DOHH2 (cell line): Measurements from ENCODE around the gene CHKB.

Experiments used
- H3F3A ChIP-seq: fragments of 200-600 bp; sonication (generic), shearing (Covaris generic); 2 replicates; pipeline ENCODE4 v1.6.0; 2016; ENCODE audit warnings: antibody characterized with exemption, mild to moderate bottlenecking; ENCODE audit not compliant: control insufficient read depth, insufficient read depth
- H3K27ac ChIP-seq: fragments of 200-600 bp; sonication (generic); 2 replicates; pipeline ENCODE4 v1.5.1; 2014; ENCODE audit warnings: low read depth, mild to moderate bottlenecking, low read length, moderate library complexity
- H3K27me3 ChIP-seq: fragments of 200-600 bp; sonication (generic); 2 replicates; pipeline ENCODE4 v1.6.1; 2014; ENCODE audit warnings: mild to moderate bottlenecking, low read length, mixed read lengths; ENCODE audit not compliant: control insufficient read depth
- H3K36me3 ChIP-seq: fragments of 200-600 bp; sonication (generic); 2 replicates; pipeline ENCODE4 v1.6.1; 2014; ENCODE audit warnings: mild to moderate bottlenecking, low read length, moderate library complexity, mixed read lengths; ENCODE audit not compliant: control insufficient read depth
- H3K4me1 ChIP-seq: fragments of 200-600 bp; sonication (generic); 2 replicates; pipeline ENCODE4 v1.6.1; 2014; ENCODE audit warnings: mild to moderate bottlenecking, low read length, mixed read lengths; ENCODE audit not compliant: control insufficient read depth
- H3K4me2 ChIP-seq: fragments of 200-600 bp; sonication (generic); 2 replicates; pipeline ENCODE4 v1.6.0; 2014; ENCODE audit warnings: mild to moderate bottlenecking, low read length, moderate library complexity
- H3K4me3 ChIP-seq: fragments of 200-600 bp; sonication (generic); 2 replicates; pipeline ENCODE4 v1.5.1; 2014; ENCODE audit warnings: mild to moderate bottlenecking, low read length, mixed read lengths
- H3K79me2 ChIP-seq: fragments of 200-600 bp; sonication (generic); 2 replicates; pipeline ENCODE4 v1.6.1; 2014; ENCODE audit warnings: mild to moderate bottlenecking, low read length, mixed read lengths; ENCODE audit not compliant: control insufficient read depth
- H3K9me2 ChIP-seq: fragments of 200-600 bp; sonication (generic); replicated peaks from 2 replicates; pipeline ENCODE4 v1.6.1; 2014; ENCODE audit warnings: mild to moderate bottlenecking, low read length, mixed read lengths; ENCODE audit not compliant: control insufficient read depth
- H3K9me3 ChIP-seq: fragments of 200-600 bp; sonication (generic); 2 replicates; pipeline ENCODE4 v1.6.1; 2014; ENCODE audit warnings: antibody characterized with exemption, low read length, mixed read lengths; ENCODE audit not compliant: control insufficient read depth, insufficient read depth
- H4K20me1 ChIP-seq: fragments of 200-600 bp; sonication (generic); 2 replicates; pipeline ENCODE4 v1.6.0; 2014; ENCODE audit warnings: low read depth, mild to moderate bottlenecking, antibody characterized with exemption, low read length, moderate library complexity; ENCODE audit not compliant: control insufficient read depth, insufficient read depth
- EZH2phosphoT487 ChIP-seq: fragments of 200-600 bp; sonication (generic); IDR thresholded peaks from 2 replicates; pipeline ENCODE4 v1.6.1; 2017; ENCODE audit warnings: borderline replicate concordance, mild to moderate bottlenecking, antibody characterized with exemption, low read length, moderate library complexity, mixed read lengths
- TF ChIP-seq, protein P1 (sequence below): fragments of 200-600 bp; sonication (generic); IDR thresholded peaks from one replicate; pipeline ENCODE4 v1.5.1; 2014; ENCODE audit warnings: antibody characterized with exemption, mild to moderate bottlenecking, low read depth, low read length; ENCODE audit not compliant: poor library complexity, severe bottlenecking

CHKB gene

DNA sequence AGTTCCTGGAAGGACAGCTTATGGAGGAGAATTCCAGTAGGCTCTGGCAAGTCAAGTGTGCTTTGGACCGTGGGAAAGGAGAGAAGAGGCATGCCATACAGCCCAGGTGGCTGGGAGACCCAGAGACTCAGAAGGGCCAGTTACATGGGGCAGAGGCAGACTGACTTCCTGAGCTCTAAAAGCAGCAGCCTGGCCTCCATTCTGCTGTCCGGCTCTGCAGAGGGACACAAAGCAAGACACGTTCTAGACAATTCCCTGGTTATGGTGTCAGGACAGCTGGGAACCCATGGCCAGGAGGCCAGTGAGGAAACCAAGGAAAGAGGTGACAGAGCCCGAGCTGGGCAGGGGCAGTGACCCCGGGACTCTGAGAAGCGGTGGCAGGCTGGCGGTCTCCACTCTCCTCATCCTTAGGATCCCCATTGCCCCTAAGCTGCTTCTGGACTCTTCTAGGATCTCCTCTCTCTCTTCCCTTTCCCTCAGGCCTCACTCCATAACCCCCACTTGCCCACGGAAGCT is 7.2 kb downstream of the CHKB start:
- Histone ChIP-seq H4K20me1 (no peaks in the 10 kb centered on the region), H3K4me3 (no peak overlapping the region), H3F3A (no peaks in the 10 kb centered on the region), H3K9me3 (no peaks in the 10 kb centered on the region), H3K79me2 (no peaks in the 10 kb centered on the region), H3K27me3 (no peaks in the 10 kb centered on the region), H3K9me2 (no peaks in the 10 kb centered on the region), H3K4me1 (no peaks in the 10 kb centered on the region), H3K4me2 (no peak overlapping the region), H3K27ac (no peak overlapping the region), H3K36me3 (peaks cover 90% of the 10 kb centered on the region)
- TF ChIP-seq EZH2phosphoT487 = no peak
- TF ChIP-seq, protein P1, sequence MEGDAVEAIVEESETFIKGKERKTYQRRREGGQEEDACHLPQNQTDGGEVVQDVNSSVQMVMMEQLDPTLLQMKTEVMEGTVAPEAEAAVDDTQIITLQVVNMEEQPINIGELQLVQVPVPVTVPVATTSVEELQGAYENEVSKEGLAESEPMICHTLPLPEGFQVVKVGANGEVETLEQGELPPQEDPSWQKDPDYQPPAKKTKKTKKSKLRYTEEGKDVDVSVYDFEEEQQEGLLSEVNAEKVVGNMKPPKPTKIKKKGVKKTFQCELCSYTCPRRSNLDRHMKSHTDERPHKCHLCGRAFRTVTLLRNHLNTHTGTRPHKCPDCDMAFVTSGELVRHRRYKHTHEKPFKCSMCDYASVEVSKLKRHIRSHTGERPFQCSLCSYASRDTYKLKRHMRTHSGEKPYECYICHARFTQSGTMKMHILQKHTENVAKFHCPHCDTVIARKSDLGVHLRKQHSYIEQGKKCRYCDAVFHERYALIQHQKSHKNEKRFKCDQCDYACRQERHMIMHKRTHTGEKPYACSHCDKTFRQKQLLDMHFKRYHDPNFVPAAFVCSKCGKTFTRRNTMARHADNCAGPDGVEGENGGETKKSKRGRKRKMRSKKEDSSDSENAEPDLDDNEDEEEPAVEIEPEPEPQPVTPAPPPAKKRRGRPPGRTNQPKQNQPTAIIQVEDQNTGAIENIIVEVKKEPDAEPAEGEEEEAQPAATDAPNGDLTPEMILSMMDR = no peak

DNA sequence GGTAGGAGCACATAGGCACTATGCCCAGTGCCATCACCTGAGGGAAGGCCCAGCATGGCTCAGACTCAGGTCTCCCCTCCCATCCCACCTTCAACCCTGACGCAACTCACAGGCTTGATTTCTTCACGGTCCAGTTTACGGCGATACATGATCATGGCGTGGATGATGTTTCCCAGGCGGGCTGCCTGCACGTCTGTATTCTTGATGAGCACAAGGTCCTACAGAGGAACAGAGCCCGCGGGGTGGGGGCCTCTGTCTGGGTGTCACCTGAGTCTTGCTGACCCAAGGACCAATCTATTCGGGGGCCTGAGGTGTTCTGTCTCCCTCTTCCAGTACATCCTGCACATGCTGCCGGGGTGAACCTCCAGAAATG is 8.3 kb downstream of the CHKB start:
- H3K27ac ChIP-seq = no peak overlapping the region
- peaks cover 90% of the 10 kb centered on the region for H3K36me3 ChIP-seq
- H3F3A ChIP-seq = no peaks in the 10 kb centered on the region
- H3K4me3 ChIP-seq = no peak overlapping the region
- no peaks in the 10 kb centered on the region for H3K27me3 ChIP-seq
- TF ChIP-seq, protein P1 = no peak
- TF ChIP-seq EZH2phosphoT487 = no peak
- no peaks in the 10 kb centered on the region; the same call in 1 of the 2 replicates for H3K4me1 ChIP-seq
- H4K20me1 ChIP-seq = no peaks in the 10 kb centered on the region
- H3K9me3 ChIP-seq = no peaks in the 10 kb centered on the region
- no peak overlapping the region for H3K4me2 ChIP-seq
- H3K79me2 ChIP-seq = no peaks in the 10 kb centered on the region
- H3K9me2 ChIP-seq = no peaks in the 10 kb centered on the region

DNA sequence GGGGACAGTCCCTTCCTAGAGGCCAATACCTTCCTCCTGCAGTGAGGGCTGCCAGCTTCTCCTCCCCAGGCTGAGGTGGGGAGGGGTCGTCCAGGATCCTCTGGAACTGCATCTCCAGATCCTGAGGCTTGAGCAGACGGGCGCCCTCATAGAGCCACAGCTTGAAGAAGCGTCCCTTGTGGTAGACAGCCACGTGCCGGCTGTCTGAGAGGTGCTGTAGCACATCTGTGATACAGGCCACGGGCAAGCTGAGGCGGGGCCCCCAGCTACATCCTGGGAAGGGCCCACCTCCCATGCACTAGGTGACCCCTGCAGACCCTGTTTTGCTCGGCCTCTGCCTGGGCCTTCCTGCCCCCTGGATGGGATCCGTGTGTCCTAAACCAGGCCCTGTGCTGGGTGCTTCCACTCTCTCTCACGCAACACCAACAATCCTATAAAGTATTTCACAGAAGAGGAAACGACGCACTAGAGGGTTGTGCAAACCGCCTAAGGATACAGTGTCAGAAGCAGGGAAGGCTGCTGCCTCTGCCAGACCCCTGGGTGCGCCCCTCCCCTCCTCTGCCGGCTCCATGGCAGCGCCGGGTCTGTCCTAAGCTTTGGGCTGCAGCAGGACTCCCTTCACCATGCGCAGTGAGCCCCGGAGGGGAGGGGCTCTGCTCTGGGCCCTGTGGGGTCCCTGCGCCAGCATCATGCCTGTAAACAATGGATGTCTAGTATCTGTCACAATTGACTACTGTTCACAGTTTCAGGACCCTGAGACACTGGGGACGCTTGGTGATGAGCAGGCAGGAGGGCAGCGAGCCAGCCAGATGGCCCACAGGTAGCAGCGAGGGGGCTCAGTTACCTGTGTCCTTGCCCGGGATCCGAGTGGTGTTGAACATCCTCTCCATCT is 8.9 kb downstream of the CHKB start:
- Histone ChIP-seq H3K79me2 (no peaks in the 10 kb centered on the region), H3K9me2 (no peaks in the 10 kb centered on the region), H3K4me1 (no peaks in the 10 kb centered on the region; the same call in 1 of the 2 replicates), H3F3A (no peaks in the 10 kb centered on the region), H3K27me3 (no peaks in the 10 kb centered on the region), H3K9me3 (no peaks in the 10 kb centered on the region), H4K20me1 (no peaks in the 10 kb centered on the region), H3K4me2 (no peak overlapping the region), H3K4me3 (no peak overlapping the region), H3K36me3 (peaks cover 89% of the 10 kb centered on the region), H3K27ac (no peak overlapping the region)
- TF ChIP-seq, protein P1 = no peak
